HG02870 (cell line): ENCODE measurements around the gene AP2A2.
"Not testable (repeated sequence)": the region's sequence is repeated elsewhere in the genome, so short reads cannot be mapped to it uniquely, and the experiment has no call there.

ENCODE experiments used
- ATAC-seq: cut with Tn5 transposase; IDR thresholded peaks from one replicate; pipeline ENCODE4 v1.9.1; 2021; ENCODE audit warnings: mild to moderate bottlenecking, moderate library complexity; ENCODE audit not compliant: unreplicated experiment

Gene AP2A2

GRCh38 chr11:972523-973211, 47.0 kb downstream of the AP2A2 start:
- ATAC-seq = no peak

DNA sequence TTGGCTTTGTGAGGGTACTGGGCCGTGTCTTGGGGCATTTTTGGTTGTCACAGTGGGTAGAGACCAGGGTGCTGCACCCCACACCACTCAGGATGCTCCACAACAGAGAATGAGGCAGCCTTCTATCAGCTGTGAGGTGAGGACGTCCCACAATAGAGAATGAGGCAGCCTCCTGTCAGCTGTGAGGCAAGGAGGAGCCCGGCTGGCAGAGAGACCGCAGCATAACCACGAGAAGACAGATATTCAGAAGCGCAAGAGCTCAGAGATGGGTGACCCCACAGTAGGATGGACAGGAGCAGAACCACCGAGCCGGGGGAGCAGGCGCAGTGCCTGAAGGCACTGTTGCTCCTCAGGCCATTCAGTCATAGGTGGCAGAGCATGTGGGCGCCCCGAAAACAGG, 47.6 kb downstream of the AP2A2 start:
- ATAC-seq = no peak

- ATAC-seq = not testable (repeated sequence)
Observed at GRCh38 chr11:975376-975775, 49.7 kb downstream of the AP2A2 start.

DNA sequence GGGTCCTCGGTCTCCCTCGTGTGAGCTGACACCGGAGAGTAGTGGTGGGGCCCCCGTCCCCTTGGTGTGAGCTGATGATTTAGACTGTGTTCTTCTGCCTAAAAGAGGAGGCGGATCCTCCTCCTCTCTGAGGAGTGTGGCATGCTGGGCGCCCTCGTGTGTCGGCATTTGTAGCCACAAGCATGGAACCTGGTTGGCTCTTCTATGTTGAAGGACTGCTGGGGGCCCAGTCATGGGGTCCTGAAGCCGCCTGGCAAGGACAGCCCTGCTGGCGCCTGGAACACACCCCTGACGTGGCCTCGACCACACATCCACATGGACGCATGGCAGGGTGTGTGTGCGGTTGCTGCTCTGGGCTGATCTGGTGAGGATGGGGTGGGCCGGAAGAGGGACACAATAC, 50.2 kb downstream of the AP2A2 start:
- ATAC-seq = no peak

DNA sequence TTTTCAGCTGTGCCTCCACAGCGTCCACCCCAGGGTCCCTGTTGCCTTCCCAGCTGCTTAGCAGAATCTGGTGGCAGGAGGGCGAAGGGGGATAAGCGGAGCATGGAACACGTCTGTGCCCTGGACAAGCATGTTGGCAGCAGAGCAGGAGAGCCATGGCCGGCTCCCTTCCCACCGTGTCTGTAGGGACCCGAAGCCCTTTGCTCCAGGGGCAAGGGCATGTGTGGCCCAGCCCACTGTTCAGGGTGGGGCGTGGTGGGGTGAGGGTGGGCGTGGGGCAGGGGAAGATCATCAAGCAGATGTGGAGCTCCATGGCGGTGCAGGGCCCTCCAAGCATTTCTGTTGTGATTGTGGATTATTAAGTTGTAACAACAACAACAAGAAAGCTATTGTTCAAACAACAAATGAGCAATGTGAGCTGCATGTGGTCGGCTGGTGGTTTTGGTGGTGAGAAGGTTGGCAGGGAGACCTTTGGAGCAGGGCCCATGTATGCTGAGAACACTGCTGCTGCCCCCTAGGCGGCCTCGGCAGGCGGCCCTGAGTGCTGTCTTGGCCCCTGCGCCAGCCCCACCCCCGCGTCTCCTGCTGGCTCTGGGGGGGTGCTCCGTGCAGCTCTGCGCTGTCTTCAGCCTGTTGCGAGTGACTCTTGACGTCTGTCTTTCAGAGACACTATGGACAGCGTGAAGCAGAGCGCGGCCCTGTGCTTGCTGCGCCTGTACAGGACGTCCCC, 50.9 kb downstream of the AP2A2 start:
- ATAC-seq = no peak

DNA sequence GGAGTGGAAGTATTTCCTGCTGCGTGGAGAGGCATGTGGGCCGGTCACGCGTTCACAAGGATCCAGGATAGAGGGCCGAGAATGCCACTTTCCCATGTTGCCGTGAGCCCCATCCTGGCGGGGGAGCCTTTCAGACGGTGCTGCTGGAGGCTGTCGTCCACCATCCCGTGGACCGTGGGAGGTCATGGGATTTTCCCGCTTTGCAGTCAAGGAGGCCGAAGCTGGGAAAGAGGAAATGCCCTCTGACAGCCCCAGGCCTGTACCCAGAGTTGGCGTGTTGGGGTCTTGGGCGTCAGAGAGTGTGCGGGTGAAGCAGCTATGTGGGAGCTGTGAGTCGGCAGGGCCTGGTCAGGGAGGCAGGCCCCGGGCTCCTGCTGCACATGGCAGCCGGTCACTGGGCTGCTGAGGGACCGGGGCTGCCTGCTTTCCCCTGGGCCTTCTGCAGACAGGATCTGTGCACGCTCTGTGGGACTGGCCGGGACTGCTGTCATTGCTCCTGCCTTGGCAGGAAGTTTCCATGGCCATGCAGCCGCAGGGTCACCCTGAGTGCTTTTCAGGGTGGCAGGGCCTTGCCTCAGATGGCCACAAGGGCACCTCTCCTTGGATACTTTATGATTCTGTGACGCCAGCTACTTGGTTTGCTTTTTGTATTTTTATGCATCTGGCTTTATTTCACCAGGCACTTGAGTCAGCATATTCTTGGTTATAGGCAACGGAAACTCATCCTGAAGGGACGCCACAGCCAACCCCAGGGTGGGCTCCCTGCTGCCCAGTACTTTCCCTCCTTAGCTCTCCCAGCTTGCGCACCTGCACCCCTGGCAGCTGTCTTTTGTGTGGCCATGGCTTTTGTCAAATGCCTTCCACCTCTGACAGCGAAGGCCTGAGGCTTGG, 52.4 kb downstream of the AP2A2 start:
- ATAC-seq = no peak

DNA sequence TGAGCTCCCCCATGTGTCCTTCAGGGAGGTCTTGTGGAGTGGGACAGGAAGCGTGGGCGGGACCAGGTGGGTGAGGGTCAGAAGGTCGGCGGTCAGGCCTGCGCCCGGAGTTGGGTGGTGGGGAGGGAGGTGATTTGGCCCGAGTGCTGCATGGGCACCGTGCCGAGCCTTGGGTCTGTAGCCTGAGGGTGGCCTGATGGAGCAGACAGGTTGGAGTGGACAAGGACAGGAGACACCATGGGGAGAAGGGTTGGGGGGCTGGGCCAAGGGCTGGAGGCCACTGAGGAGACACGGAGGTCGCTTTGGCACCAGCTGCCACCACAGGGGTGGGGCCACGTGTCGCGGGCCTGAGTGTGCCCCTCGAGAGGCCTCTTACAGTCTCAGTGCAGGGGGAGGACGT, 53.1 kb downstream of the AP2A2 start:
- no peak for ATAC-seq

GRCh38 chr11:980438-981357, 55.0 kb downstream of the AP2A2 start:
- ATAC-seq = no peak

GRCh38 chr11:981764-982163, 56.1 kb downstream of the AP2A2 start:
- no peak for ATAC-seq

DNA sequence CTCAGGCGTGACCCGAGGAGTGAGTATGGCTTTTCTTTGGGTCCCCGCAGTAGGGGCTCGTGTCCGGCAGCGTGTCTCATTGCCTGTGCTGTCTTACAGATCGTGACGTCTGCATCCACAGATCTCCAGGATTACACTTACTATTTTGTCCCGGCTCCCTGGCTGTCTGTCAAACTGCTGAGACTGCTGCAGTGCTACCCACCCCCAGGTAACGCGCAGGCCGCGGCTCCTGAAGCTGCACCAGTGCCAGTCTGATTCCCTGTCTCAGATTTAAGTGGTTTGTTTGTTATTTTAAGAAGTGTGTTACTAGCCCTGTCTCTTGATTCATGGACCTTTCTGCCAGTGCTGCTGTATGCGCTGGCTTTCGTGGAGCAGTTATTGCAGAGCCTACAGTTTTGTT, 58.9 kb downstream of the AP2A2 start:
- no peak for ATAC-seq

DNA sequence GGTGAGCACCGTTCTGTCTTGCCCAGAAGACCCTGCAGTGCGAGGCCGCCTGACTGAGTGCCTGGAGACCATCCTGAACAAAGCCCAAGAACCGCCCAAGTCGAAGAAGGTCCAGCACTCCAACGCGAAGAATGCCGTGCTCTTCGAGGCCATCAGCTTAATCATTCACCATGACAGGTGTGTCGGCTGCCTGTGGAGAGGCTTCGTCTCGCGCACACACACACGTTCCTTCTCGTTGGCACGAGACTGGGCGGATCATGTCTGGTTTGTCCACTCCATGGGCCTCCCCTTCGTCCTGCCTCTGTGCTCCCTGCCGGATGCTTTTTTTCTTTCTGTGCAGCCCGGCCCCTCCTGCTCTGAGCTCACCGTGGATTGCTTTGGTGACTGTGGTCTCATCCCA, 59.7 kb downstream of the AP2A2 start:
- ATAC-seq = no peak

DNA sequence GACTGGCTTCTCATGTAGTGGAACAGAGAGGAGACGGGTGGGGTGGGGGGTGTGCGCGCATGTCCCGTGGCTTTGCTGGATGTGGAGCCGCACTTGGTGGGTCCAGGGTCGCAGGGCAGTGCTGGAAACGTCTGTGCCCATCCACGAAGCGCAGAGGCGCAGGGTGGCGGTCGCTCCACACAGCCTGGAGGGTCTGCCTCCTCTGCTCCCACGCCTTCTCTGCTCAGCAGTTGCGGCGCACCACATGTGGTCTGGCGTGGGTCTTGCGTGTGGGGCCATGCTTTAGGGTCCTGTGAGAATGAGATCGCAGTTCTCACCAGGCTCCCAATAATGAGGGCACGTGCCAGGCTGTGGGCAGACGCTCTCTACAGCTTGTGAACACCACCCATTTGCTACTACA, 60.2 kb downstream of the AP2A2 start:
- no peak for ATAC-seq

- ATAC-seq = no peak
Observed at GRCh38 chr11:986270-986951, 60.7 kb downstream of the AP2A2 start.

DNA sequence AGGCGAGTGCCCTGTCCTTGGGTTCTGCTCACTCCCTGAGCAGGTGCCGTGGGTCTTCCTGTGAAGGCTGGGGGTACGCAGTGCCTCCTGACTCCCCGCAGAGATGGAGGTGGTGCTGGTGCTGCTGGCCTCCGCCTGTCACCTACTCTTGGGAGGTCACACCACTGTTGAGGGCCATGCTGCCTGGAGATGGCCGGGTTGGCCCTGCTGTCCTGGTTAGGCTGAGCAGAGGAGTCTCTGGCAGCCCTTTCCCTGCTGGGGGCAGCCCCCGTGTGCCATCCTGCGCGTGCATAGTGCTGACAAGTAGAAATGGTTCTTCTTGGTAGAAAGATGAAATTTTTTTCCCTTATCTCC, 61.3 kb downstream of the AP2A2 start:
- no peak for ATAC-seq

DNA sequence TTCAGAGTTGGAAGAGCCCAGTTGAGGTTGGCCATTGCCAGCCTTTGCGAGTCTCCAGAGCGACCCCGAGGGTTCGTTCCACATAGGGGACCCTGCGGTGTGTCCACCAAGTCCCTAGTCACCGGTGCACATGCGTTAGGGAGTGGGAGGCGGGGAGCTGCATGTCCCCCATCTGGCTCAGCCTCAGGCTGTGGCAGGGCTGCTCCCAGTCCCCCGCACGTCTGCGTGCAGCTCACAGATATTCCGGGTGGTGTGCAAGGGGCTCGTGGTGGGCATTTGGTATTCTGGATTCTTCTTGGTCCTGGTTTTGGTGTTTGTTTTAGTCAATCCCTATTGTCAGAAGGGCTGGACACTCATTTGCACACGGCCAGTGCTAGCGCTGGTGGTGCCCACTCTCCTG, 62.0 kb downstream of the AP2A2 start:
- ATAC-seq = no peak

- no peak for ATAC-seq
Observed at GRCh38 chr11:990101-990500, 64.4 kb downstream of the AP2A2 start.

DNA sequence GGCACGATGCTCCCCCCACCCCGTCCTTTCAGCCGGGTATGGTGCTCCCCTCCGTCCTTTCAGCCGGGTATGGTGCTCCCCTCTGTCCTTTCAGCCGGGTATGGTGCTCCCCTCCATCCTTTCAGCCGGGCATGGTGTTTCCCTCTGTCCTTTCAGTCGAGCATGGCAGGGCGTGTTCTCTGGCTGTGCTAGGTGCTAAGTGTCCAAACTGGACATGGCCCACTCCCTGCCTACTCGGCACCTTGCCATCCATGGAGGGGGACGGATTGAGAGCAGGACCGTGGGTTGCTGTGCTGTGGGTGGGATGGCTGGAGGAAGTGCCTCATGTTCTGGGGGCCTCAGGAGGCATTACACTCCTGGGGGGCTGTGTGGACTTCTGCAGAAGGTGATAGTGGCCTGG, 65.4 kb downstream of the AP2A2 start:
- no peak for ATAC-seq

- no peak for ATAC-seq
Observed at GRCh38 chr11:991711-992307, 66.1 kb downstream of the AP2A2 start.

- no peak for ATAC-seq
Observed at GRCh38 chr11:992577-992976, 66.9 kb downstream of the AP2A2 start.
